Natural killer cell treated with Interleukin-12 subunit alpha and Interleukin-12 subunit beta and Interleukin-15 and Interleukin-18, amount 100 ng/mL, for 72 hours (primary cell): ENCODE measurements around the gene TMEM31. TPM values are rescaled to one million over a fixed set of nuclear protein-coding genes. Genes with fewer than 3 reads are reported as not detected.

Source experiments
- ATAC-seq, 2 donors: fragments of 150-1000 bp; cut with Tn5 transposase in 1 of 2; sonication (Bioruptor Pico), chemical (Tn5 transposase) in 1 of 2; 2 replicates each; pipeline ENCODE4 v1.10.0; 2021
- DNase-seq: peaks from one replicate; pipeline ENCODE4 v3.0.0; 2022; ENCODE audit warnings: low spot score
- H3K27ac Mint-ChIP-seq, 2 donors: 1 replicate in 1 of 2; 2 replicates in 1 of 2; pipeline ENCODE4 v1.8.0; 2022; ENCODE audit warnings: mixed read lengths in 2 of 2, mild to moderate bottlenecking in 1 of 2, moderate library complexity in 1 of 2
- H3K27me3 Mint-ChIP-seq, 2 donors: 1 replicate in 1 of 2; 2 replicates in 1 of 2; pipeline ENCODE4 v1.8.0; 2022; ENCODE audit warnings: mixed read lengths in 2 of 2
- H3K36me3 Mint-ChIP-seq: one replicate; pipeline ENCODE4 v1.8.0; 2022; ENCODE audit warnings: mixed read lengths
- H3K4me1 Mint-ChIP-seq, 2 donors: 1 replicate in 1 of 2; 2 replicates in 1 of 2; pipeline ENCODE4 v1.8.0; 2022; ENCODE audit warnings: low read depth in 2 of 2, mixed read lengths in 2 of 2, mild to moderate bottlenecking in 1 of 2
- H3K4me3 Mint-ChIP-seq: one replicate; pipeline ENCODE4 v1.8.0; 2022; ENCODE audit warnings: mixed read lengths
- H3K9me3 Mint-ChIP-seq: 2 replicates; pipeline ENCODE4 v1.8.0; 2022; ENCODE audit warnings: mixed read lengths
- total RNA-seq, 2 donors: library from RNA; stranded (reverse); gene quantifications; one replicate each; pipeline ENCODE4 v1.2.3, GENCODE V29; 2022

Gene TMEM31
- not detected for total RNA-seq

GRCh38 chrX:103710609-103711008 is at the start of gene TMEM31:
Gene TMEM31 (plus strand): TSS chrX:103710909. CDS start chrX:103712259, 1,350 bp downstream.
- H3K9me3 Mint-ChIP-seq: no peaks in the 10 kb centered on the region

GRCh38 chrX:103663981-103664762 is 46.5 kb upstream of the TMEM31 start:
- Mint-ChIP-seq H3K9me3 (no peaks in the 10 kb centered on the region), H3K36me3 (no peaks in the 10 kb centered on the region), H3K4me1 (no peaks in the 10 kb centered on the region), H3K27ac (no peak overlapping the region), H3K27me3 (peaks cover 25 to 31% of the 10 kb centered on the region in 2 donors), H3K4me3 (no peak overlapping the region)
- no peak for ATAC-seq
- DNase-seq: no peak

More at GRCh38 chrX:103710609-103711008, at the start of gene TMEM31:
- Mint-ChIP-seq H3K4me1 (no peaks in the 10 kb centered on the region), H3K27me3 (peaks cover 0 to 29% of the 10 kb centered on the region in 2 donors), H3K27ac (no peak within 1 kb of the TSS), H3K4me3 (no peak within 1 kb of the TSS), H3K36me3 (no peaks in the 10 kb centered on the region)
- DNase-seq (no peak), ATAC-seq (no peak)

- H3K36me3 Mint-ChIP-seq: no peaks in the 10 kb centered on the region
- no peak overlapping the region for H3K4me3 Mint-ChIP-seq
- ATAC-seq (peak in 1 of 2 donors; percentile 52), DNase-seq (no peak)
- peaks cover 14 to 21% of the 10 kb centered on the region in 2 donors for H3K27me3 Mint-ChIP-seq
- no peak overlapping the region for H3K27ac Mint-ChIP-seq
- no peaks in the 10 kb centered on the region for H3K9me3 Mint-ChIP-seq
- no peaks in the 10 kb centered on the region for H3K4me1 Mint-ChIP-seq
Observed at GRCh38 chrX:103666202-103667107, 44.3 kb upstream of the TMEM31 start.

- Mint-ChIP-seq H3K27ac (no peak overlapping the region), H3K4me3 (no peak overlapping the region), H3K4me1 (no peaks in the 10 kb centered on the region), H3K9me3 (no peaks in the 10 kb centered on the region), H3K27me3 (peaks cover 6 to 8% of the 10 kb centered on the region in 2 donors), H3K36me3 (no peaks in the 10 kb centered on the region)
- ATAC-seq (no peak), DNase-seq (no peak)
Observed at GRCh38 chrX:103669745-103670144, 41.0 kb upstream of the TMEM31 start.

- ATAC-seq (no peak), DNase-seq (no peak)
- Mint-ChIP-seq H3K27ac (no peak overlapping the region), H3K27me3 (peaks cover 0 to 6% of the 10 kb centered on the region in 2 donors), H3K4me3 (no peak overlapping the region), H3K36me3 (peaks cover 21% of the 10 kb centered on the region), H3K4me1 (peaks cover 0 to 12% of the 10 kb centered on the region in 2 donors), H3K9me3 (no peaks in the 10 kb centered on the region)
Observed at GRCh38 chrX:103674531-103675454, 35.9 kb upstream of the TMEM31 start.

GRCh38 chrX:103678199-103678993 is 32.3 kb upstream of the TMEM31 start:
- ATAC-seq (no peak), DNase-seq (no peak)
- H3K4me1 Mint-ChIP-seq: peaks cover 0 to 12% of the 10 kb centered on the region in 2 donors
- peaks cover 0 to 6% of the 10 kb centered on the region in 2 donors for H3K27me3 Mint-ChIP-seq
- no peaks in the 10 kb centered on the region for H3K9me3 Mint-ChIP-seq
- H3K4me3 Mint-ChIP-seq: no peak overlapping the region
- H3K27ac Mint-ChIP-seq: peak overlapping the region in 1 of 2 donors; percentile 8
- peaks cover 21% of the 10 kb centered on the region for H3K36me3 Mint-ChIP-seq

GRCh38 chrX:103681443-103681842 is 29.3 kb upstream of the TMEM31 start:
- Mint-ChIP-seq H3K27me3 (peaks cover 0 to 6% of the 10 kb centered on the region in 2 donors), H3K4me3 (no peak overlapping the region), H3K4me1 (peaks cover 3 to 17% of the 10 kb centered on the region in 2 donors), H3K36me3 (peaks cover 26% of the 10 kb centered on the region), H3K9me3 (no peaks in the 10 kb centered on the region), H3K27ac (no peak overlapping the region)
- no peak for DNase-seq
- ATAC-seq: no peak

GRCh38 chrX:103685396-103685795 is 25.3 kb upstream of the TMEM31 start:
- no peaks in the 10 kb centered on the region for H3K27me3 Mint-ChIP-seq
- H3K4me3 Mint-ChIP-seq: no peak overlapping the region
- no peaks in the 10 kb centered on the region for H3K9me3 Mint-ChIP-seq
- peaks cover 6% of the 10 kb centered on the region for H3K36me3 Mint-ChIP-seq
- DNase-seq: no peak
- peaks cover 3 to 4% of the 10 kb centered on the region in 2 donors for H3K4me1 Mint-ChIP-seq
- ATAC-seq: no peak
- no peak overlapping the region for H3K27ac Mint-ChIP-seq

GRCh38 chrX:103686199-103687072 is 24.3 kb upstream of the TMEM31 start, which contains the start of gene MORF4L2:
Gene MORF4L2 (minus strand): TSS chrX:103686699. CDS start chrX:103677027, 9,672 bp downstream.
- no peaks in the 10 kb centered on the region for H3K9me3 Mint-ChIP-seq
- peak; percentile 93 to 94 for ATAC-seq
- no peak within 1 kb of the TSS for H3K4me3 Mint-ChIP-seq
- H3K36me3 Mint-ChIP-seq: peaks cover 6% of the 10 kb centered on the region
- H3K27ac Mint-ChIP-seq: no peak within 1 kb of the TSS
- no peaks in the 10 kb centered on the region for H3K27me3 Mint-ChIP-seq
- peaks cover 3 to 4% of the 10 kb centered on the region in 2 donors for H3K4me1 Mint-ChIP-seq
- DNase-seq: peak; percentile 93

- peak; percentile 81 to 84 for ATAC-seq
- no peak overlapping the region for H3K27ac Mint-ChIP-seq
- no peaks in the 10 kb centered on the region for H3K27me3 Mint-ChIP-seq
- peaks cover 6% of the 10 kb centered on the region for H3K36me3 Mint-ChIP-seq
- H3K4me1 Mint-ChIP-seq: peaks cover 3 to 4% of the 10 kb centered on the region in 2 donors
- no peak overlapping the region for H3K4me3 Mint-ChIP-seq
- no peaks in the 10 kb centered on the region for H3K9me3 Mint-ChIP-seq
- DNase-seq: peak; percentile 90
Observed at GRCh38 chrX:103687073-103687695, 23.5 kb upstream of the TMEM31 start.

GRCh38 chrX:103687696-103688201 is 23.0 kb upstream of the TMEM31 start:
- Mint-ChIP-seq H3K4me1 (peaks cover 3 to 4% of the 10 kb centered on the region in 2 donors), H3K9me3 (no peaks in the 10 kb centered on the region), H3K4me3 (no peak overlapping the region), H3K36me3 (peaks cover 6% of the 10 kb centered on the region), H3K27ac (no peak overlapping the region), H3K27me3 (peaks cover 0 to 2% of the 10 kb centered on the region in 2 donors)
- ATAC-seq (no peak), DNase-seq (no peak)
